GM20431 (cell line): ENCODE data around the gene NFASC.

ENCODE experiments used
- in situ Hi-C: fragments of 300-500 bp; cut with MseI, MboI; formaldehyde crosslinking; loops from one replicate; pipeline ENCODE4 v1.15.0; 2020; ENCODE audit warnings: low sequenced_read_pairs; ENCODE audit not compliant: unreplicated experiment

Gene NFASC

DNA sequence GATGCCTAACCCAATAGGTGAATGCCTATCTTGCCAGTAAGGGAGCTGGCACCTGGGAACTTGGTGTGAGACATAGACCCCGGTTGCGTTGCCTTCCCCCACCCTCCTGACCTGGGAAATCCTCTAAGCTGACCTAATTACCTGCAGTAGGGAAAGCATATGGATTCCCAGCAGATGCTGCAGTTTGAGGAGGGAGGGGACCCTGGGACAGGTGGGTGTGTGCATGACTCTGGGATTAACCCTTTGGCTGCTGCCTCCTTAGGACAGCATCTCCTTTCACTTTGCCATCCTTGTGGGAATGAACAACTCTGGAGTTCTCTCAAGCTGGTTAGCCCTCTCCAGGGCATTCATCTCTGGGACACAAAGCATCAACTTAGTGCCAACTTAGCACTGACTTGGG, 16.4 kb upstream of the NFASC start:
- in situ Hi-C loops = no loop called here

DNA sequence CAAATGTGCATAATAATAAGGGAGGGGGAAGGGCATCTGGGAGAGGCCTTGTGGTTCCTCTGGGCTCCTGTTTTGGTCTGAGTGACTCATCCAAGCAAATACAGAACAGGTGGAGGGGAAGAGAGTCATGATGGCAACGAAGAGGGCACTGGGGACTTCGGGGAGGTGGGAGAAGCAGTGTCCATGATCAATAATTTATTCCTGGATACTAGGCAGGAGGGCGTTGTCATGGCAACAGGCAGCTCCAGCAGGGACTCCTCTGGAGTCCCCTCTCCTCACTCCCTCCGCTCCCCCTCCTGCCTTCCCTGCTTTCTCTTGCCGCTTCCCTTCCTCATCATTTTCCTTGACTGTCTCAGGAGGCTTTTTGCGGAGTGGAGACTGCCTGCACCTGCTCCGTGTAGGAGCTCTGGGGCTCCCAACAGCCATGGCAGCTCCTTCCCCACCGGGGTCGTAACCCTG, 12.3 kb upstream of the NFASC start:
- in situ Hi-C loops = no loop called here

DNA sequence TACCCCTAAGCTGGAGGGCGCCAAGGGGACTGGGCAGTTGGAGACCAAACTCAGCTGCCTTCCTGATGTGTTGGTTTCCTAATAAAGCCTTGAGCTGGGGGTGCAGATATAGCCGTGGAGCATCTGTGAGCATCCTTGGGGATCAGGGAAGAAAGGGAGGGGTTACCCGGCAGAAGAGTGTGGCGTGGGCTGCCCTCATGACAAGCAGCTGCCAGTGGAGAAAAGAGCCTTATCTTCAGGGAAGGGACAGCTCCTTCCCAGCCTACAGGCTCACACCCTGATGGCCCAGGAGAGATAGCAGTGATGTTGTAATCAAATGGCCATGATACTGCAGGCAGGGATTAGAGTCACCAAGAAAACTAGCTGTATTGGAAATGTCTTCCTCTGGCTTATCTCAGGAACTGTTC, 10.8 kb upstream of the NFASC start:
- in situ Hi-C loops = no loop called here

DNA sequence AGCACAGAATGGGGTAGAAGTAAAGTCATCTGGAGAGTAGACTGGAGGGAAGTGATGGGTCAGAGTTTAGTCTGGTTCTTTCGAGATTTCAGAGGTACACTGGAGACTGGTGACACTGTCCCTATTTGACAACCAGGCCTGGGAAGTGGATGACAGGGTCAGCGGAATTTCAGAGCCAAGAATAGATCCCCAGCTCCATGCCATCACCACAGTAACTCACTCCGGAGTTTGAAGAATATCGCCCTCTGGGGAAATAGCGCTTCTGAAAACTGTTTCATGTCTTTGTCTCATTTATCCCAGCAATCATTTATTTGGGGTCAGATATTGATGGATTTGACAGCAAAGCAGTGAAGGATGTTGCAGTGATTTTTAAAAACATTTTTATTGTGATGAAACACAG, 7.6 kb upstream of the NFASC start:
- in situ Hi-C loops = no loop called here

- in situ Hi-C loops = no loop called here
Measured at GRCh38 chr1:204863730-204864129, 6.9 kb upstream of the NFASC start.

DNA sequence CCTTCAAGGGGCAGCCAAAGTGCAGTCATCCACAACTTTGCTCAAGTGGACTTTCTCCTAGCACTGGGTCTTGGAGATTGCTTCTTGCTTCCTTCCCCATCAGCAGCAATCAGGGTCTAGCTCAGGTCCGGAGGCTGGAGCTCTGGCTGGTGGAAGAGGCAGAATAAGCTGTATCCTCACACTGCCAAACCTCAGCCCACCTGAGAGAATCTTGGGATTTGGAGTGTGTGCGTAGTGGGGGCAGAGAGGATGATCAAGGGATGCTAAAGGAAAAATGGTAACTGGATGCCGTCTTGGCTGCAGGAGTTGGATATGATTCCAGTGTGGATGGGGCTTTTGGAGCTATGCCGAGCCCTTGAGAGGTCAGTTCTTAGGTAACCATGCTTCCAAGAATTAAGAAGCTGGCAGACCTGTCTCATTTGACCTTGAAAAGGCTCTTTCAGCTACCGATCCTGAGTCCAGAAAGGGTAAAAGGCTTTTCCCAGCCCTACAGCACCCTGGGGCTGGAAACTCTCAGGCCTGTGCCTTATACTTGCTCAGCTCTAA, 4.5 kb upstream of the NFASC start:
- in situ Hi-C loops = no loop called here

GRCh38 chr1:204867203-204867602, 3.5 kb upstream of the NFASC start:
- in situ Hi-C loops = no loop called here

DNA sequence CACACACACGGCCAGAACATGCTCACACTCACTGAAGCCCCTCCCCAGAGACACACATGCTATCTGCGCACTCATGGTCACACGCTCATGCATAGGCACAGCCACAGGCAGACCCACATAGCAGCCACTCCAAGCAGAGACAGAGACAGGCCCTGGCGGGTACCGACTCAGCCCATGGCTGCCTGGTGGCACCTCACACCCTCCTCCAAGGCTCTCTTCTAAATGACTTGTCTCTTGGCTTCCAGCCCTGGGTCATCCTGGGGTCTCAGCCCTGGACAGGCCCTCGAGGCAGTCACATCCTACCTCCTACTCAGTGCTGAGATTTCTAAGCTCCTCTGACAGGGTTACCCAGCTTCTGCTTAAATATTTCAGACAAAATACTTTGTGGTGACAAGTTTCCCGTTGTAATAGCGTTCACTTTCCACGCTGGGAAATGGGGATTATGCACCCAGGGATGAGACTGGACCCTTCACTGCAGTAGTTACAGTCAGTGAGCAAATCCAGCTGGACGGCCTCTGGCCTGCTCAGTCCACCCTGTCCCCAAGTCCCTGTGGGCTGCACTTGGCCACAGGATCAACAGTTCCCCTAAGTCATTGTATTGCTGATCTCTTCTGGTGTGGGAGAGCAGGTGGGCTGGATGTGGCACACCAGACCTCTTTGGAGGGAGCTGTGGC, 2.9 kb upstream of the NFASC start:
- in situ Hi-C loops = no loop called here

GRCh38 chr1:204868340-204868700, 2.3 kb upstream of the NFASC start:
- in situ Hi-C loops = no loop called here

- in situ Hi-C loops = no loop called here
Measured at GRCh38 chr1:204869097-204869496, 1.6 kb upstream of the NFASC start.

GRCh38 chr1:204871405-204872037, 859 bp downstream of the NFASC start:
- in situ Hi-C loops = no loop called here

DNA sequence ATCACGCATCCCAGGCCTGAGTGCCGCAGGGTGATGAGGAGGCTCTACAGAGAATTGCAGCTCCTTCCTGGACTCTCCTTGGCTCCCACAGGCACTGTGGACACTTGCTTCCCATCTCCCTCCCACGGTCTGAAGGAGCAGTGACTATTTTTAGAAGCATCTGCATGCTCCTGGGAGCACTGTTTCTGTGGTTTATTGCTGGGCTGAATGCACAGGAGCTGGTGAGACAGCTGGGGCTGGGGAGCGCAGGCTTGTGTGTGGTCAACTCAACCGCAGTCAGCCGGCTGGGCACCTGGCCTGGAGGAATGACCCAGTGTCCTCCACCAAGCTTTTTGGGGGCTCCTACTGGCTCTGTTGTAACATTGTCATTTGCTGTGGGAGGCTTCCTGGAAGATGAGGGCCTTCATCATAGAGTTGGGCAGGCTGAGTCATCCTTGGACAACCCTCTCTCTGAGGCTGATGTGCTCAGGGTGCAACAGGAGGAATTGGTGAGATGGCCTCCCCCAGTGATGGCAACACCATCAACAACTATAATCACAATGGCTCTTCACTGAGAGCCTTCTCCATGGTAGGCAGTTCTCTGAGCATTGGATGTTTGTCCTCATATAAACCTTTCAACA, 1.7 kb downstream of the NFASC start:
- in situ Hi-C loops = no loop called here

- in situ Hi-C loops = no loop called here
Measured at GRCh38 chr1:204873176-204873575, 2.5 kb downstream of the NFASC start.

- in situ Hi-C loops = no loop called here
Measured at GRCh38 chr1:204873714-204874113, 3.1 kb downstream of the NFASC start.

- in situ Hi-C loops = no loop called here
Measured at GRCh38 chr1:204874274-204874673, 3.6 kb downstream of the NFASC start.

- in situ Hi-C loops = no loop called here
Measured at GRCh38 chr1:204875255-204875654, 4.6 kb downstream of the NFASC start.

DNA sequence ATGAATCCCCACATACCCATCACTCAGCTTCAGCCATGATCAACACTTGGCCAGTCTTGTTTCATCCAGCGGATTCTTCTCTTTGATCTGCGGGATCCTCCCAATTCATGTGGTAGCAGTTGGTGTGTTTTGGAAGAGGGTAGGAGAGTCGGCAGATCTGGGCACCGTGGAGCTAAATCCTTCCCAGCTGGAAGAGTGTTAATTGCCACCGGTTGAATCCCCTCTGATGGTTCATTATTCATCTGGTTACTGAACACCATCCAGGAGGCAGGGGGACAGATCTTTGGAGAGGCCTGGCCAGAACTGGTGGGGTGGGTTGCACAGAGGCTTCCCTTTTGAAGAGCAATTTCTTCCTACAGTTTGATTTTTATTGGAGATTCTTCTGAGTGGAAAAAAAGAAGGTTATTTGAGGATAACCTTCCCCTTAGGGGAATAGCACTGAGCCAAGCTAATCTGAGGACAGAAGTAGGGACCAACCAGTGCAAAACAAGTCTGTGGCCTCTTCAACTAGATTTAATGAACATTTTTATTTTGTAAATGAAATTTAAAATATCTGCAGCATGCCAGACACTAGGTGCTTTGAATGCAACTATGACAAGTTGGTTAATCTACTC, 8.1 kb downstream of the NFASC start:
- in situ Hi-C loops = no loop called here

GRCh38 chr1:204879351-204879750, 8.7 kb downstream of the NFASC start:
- in situ Hi-C loops = no loop called here

DNA sequence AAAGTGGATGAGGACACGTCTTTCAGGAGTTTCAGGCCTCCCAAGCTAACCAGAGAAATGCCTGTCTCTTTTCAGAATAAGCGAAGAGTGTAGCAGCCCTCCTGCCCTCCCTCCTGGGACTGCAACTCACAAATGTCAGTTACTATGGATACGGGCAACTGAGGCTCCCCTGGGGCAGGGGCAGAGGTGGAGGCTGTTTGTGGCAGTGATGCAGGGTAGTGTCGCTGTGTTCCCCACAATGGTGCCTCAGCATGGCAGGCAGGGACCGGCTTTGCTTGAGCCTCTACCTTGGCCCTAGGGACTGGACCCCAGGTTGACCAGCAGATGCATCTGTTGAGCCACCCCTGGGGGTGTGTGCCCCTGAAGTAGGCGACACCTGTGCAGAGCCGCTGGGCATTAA, 10.2 kb downstream of the NFASC start:
- in situ Hi-C loops = no loop called here

DNA sequence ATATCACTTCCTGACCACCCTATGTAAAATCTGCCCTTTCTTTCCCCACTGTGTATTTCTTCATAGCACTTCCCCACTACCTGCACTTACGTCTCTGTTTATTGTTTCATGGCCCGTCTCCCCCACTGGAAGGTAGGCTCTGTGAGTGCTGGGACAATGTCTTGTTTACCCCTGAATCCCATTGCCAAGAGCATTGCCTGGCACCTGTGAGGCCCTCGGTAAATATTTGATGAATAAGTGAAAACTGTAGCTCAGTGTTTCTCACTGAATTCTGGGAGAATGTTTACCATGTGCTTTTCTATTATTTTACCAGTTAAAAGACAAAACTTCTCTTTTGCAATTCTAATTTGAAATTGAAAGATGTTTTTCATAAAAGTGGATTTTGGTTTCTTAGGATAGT, 11.8 kb downstream of the NFASC start:
- in situ Hi-C loops = no loop called here

DNA sequence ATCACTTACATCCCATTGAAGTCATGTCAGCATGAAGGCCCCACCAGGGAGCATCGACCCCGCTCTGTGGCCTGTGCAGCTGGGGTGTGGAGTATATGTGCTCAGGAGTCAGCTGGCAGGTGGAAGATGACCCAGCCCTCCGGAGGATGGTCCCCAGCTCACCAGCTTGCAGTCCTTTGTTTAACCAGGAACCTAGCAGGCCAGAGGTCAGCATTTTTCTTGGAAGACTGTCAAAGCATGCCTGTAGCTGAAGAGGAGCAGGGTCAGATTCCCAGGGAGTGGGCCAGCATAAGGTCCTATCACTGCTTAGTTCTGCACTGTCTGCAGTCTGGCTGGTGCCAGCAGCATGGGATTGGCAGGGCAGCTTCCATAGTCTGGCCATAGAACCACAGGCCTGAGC, 12.7 kb downstream of the NFASC start:
- in situ Hi-C loops = no loop called here
